ENCODE results near the gene CARD10. TPM values are rescaled to one million over a fixed set of nuclear protein-coding genes. Genes with fewer than 3 reads are reported as not detected.

The CARD10 gene
- total RNA-seq, 4 donors from 2014 or later = 6.5 to 17.3 (median 11.0) TPM

- intact Hi-C loops (cut with DNase I) = no loop called here
- no peak for DNase-seq
These were observed 1.6 kb upstream of the CARD10 start for GRCh38 chr22:37520776-37521191.

GRCh38 chr22:37518509-37519267 lies 527 bp downstream of the CARD10 start:
- whole genome bisulfite sequencing, 2 donors = 8 to 38% methylated on average over 10 to 12 of the region's 63 CpGs
- H3K4me1 ChIP-seq = peaks cover 3 to 14% of the 10 kb centered on the region in 2 donors
- no peaks in the 10 kb centered on the region for H3K27me3 ChIP-seq
- H3K9me3 ChIP-seq = no peaks in the 10 kb centered on the region
- no peaks in the 10 kb centered on the region for H3K36me3 ChIP-seq
- peak overlapping the region in 2 of 3 donors; percentile 24 to 49 for H3K4me3 ChIP-seq (replicated peaks in 1 of 3)
- TF ChIP-seq POLR2A (IDR thresholded peaks at IDR 0.05) = no peak
- no peak for TF ChIP-seq CTCF (IDR thresholded peaks at IDR 0.05)
- intact Hi-C loops (cut with DNase I) = no loop called here
- peak overlapping the region in 2 of 3 donors; percentile 41 to 53 for H3K27ac ChIP-seq
- DNase-seq = no peak

More at GRCh38 chr22:37520776-37521191, 1.6 kb upstream of the CARD10 start:
- peaks cover 3 to 20% of the 10 kb centered on the region in 2 donors for H3K4me1 ChIP-seq
- H3K27me3 ChIP-seq = no peaks in the 10 kb centered on the region
- TF ChIP-seq CTCF (IDR thresholded peaks at IDR 0.05) (no peak), POLR2A (IDR thresholded peaks at IDR 0.05) (no peak)
- H3K36me3 ChIP-seq = no peaks in the 10 kb centered on the region
- H3K4me3 ChIP-seq (replicated peaks in 1 of 3) = no peak overlapping the region
- no peak overlapping the region for H3K27ac ChIP-seq
- no peaks in the 10 kb centered on the region for H3K9me3 ChIP-seq
- 59 to 69% methylated on average over 10 of the region's 10 CpGs for WGBS, 2 donors

- Histone ChIP-seq H3K9me3 (no peaks in the 10 kb centered on the region), H3K36me3 (no peaks in the 10 kb centered on the region), H3K4me3 (replicated peaks in 1 of 3) (peak overlapping the region in 1 of 3 donors; percentile 49), H3K4me1 (peaks cover 3 to 14% of the 10 kb centered on the region in 2 donors), H3K27ac (peak overlapping the region in 2 of 3 donors; percentile 41 to 53), H3K27me3 (no peaks in the 10 kb centered on the region)
- intact Hi-C loops (cut with DNase I) = no loop called here
- TF ChIP-seq CTCF (IDR thresholded peaks at IDR 0.05) = no peak
- TF ChIP-seq POLR2A (IDR thresholded peaks at IDR 0.05) = no peak
- WGBS, 2 donors = 88 to 94% methylated on average over 12 to 13 of the region's 15 CpGs
- no peak for DNase-seq
These were observed 1.3 kb downstream of the CARD10 start for GRCh38 chr22:37517826-37518450.

- Histone ChIP-seq H3K9me3 (no peaks in the 10 kb centered on the region), H3K27me3 (no peaks in the 10 kb centered on the region), H3K4me3 (replicated peaks in 1 of 3) (no peak overlapping the region), H3K27ac (no peak overlapping the region), H3K4me1 (peaks cover 10 to 23% of the 10 kb centered on the region in 2 donors), H3K36me3 (no peaks in the 10 kb centered on the region)
- 97 to 100% methylated on average over 1 of the region's 1 CpG for WGBS, 2 donors
- TF ChIP-seq CTCF (IDR thresholded peaks at IDR 0.05) = no peak
- no peak for TF ChIP-seq POLR2A (IDR thresholded peaks at IDR 0.05)
- intact Hi-C loops (cut with DNase I) = no loop called here
- DNase-seq = no peak
These were observed 2.8 kb downstream of the CARD10 start for GRCh38 chr22:37516456-37516855.

GRCh38 chr22:37515901-37516300 lies 3.3 kb downstream of the CARD10 start:
- Histone ChIP-seq H3K27ac (no peak overlapping the region), H3K4me3 (replicated peaks in 1 of 3) (no peak overlapping the region), H3K36me3 (no peaks in the 10 kb centered on the region), H3K27me3 (no peaks in the 10 kb centered on the region), H3K4me1 (peaks cover 10 to 23% of the 10 kb centered on the region in 2 donors), H3K9me3 (no peaks in the 10 kb centered on the region)
- intact Hi-C loops (cut with DNase I) = no loop called here
- no peak for TF ChIP-seq POLR2A (IDR thresholded peaks at IDR 0.05)
- no peak for TF ChIP-seq CTCF (IDR thresholded peaks at IDR 0.05)
- no peak for DNase-seq
- WGBS, 2 donors = 94 to 98% methylated on average over 9 to 20 of the region's 23 CpGs
